GF-D8 (cell line): Measurements from ENCODE around the gene UGT1A6.
"Not testable (repeated sequence)": the region's sequence is repeated elsewhere in the genome, so short reads cannot be mapped to it uniquely, and the experiment has no call there.

Experiments used
- DNase-seq: peaks from one replicate; lab custom pipeline; 2025; lab: John Stamatoyannopoulos, UW

UGT1A6 gene

GRCh38 chr2:233692648-233693047 lies at the start of gene UGT1A6:
Gene UGT1A6, plus strand, starts transcription at chr2:233692890. Its CDS starts 115 bp downstream, at chr2:233693005.
- no peak for DNase-seq

DNA sequence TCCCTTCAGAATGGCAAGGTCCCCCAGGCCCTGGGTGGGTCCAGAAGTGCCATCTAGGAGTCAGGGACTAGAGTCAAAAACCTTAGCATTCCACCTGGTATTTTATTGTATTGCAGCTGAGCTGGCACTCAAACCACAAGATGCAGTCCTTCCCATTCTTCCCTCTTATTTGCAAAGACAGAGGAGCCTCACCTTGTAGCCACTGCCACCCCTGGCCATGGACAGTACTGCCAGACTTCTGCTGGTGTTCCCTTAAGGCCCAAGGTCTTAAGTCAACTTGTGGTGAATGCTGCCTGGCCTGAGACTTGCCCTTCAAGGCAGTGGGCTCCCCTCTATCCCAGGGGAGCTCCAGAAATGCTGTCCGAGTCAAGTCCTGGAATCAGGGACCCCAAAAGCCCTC lies 49.6 kb upstream of the UGT1A6 start:
- DNase-seq, result no peak

GRCh38 chr2:233646033-233646432 lies 46.7 kb upstream of the UGT1A6 start:
- DNase-seq, result not testable (repeated sequence)

DNA sequence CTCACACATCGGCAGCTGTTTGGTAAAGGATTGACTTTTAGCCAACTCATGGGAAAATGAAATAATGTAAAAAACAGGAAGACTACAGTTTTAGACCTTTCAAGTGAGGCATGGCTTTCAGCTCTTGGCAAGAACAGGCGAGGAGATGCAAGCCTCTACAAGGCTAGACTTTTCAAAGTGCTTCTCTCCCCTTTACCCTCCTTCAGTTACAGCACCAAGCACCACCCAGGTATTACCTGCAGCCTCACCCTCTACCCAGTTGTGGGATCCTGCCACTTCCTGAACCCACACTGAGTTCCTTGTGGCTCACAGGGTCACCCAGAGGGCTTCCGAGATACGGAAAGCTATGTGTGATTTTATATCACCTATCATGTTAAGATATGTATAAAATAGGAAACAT lies 41.7 kb upstream of the UGT1A6 start:
- no peak for DNase-seq

- no peak for DNase-seq
Measured at GRCh38 chr2:233651430-233651829, 41.3 kb upstream of the UGT1A6 start.

GRCh38 chr2:233654501-233654900 lies 38.2 kb upstream of the UGT1A6 start:
- DNase-seq, result no peak

DNA sequence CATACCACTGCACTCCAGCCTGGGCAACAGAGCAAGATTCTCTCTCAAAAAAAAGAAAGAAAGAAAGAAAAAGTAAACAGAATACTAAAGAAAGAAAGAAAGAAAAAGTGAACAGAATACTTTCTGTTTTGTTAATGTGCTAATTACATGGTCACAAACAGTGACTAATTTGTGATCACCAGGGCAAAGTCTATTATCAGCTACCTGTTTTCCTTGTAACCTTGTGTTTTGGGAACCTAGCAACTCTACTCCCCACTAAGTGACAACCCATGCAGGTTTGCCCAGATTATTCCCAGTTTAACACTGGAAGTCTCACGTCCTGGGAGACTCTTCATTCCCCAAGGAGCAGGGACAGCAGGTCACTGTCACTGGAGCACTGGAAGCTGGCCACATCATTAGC lies 37.6 kb upstream of the UGT1A6 start:
- DNase-seq, result no peak

GRCh38 chr2:233655943-233656342 lies 36.7 kb upstream of the UGT1A6 start:
- DNase-seq, result not testable (repeated sequence)

DNA sequence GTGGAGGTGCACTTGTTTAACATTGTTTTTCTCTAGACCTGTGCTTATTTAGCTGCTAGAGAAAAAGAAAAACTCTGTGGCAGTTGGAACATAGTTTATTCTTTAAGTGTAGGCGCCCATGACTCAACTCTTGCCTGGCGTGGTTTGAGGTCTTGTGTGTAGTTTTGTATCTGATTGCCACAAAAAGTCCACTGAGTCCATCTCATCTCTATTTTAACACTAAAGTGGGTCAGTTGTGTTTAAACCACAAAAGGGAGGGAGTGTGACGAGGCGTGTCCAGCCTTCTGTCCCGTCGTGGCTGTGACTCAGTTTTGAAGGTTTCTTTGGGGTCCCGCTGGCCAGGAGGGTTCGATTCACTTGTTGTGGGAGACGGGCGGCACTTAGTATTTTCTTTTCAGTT lies 36.2 kb upstream of the UGT1A6 start:
- no peak for DNase-seq

DNA sequence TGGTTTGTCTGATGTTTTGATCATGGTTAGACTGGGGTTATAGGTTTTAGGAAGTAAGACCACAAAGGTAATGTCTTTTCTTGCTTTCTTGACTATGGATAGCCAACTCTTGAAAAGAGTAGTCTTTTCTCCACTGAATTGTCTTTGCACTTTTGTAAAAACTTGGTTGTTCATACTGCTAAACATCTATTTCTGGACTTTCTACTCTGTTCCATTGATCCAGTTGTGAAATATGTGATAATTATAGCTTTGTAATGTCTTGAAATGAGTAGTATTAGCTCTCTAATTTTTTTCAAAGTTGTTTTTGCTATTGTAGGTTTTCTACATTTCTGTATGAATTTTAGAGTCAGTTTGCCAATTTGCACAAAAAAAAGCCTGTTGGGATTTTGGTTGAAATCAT lies 34.1 kb upstream of the UGT1A6 start:
- no peak for DNase-seq

DNA sequence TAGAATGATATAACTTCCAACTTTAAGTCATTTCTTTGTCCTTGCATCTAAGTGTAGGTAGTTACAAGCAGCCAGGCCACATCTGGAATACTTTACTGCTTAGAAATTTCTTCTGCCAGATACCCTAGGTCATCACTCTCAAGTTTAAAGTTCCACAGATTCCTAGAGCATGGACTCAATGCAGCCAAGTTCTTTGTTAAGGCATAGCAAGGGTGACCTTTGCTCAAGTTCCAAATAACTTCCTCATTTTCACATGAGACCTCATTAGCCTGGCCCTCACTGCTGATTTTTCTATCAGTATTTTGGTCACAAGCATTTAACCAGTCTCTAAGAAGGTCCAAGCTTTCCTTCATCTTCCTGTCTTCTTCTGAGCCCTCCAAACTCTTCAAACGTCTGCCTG lies 28.8 kb upstream of the UGT1A6 start:
- no peak for DNase-seq

DNA sequence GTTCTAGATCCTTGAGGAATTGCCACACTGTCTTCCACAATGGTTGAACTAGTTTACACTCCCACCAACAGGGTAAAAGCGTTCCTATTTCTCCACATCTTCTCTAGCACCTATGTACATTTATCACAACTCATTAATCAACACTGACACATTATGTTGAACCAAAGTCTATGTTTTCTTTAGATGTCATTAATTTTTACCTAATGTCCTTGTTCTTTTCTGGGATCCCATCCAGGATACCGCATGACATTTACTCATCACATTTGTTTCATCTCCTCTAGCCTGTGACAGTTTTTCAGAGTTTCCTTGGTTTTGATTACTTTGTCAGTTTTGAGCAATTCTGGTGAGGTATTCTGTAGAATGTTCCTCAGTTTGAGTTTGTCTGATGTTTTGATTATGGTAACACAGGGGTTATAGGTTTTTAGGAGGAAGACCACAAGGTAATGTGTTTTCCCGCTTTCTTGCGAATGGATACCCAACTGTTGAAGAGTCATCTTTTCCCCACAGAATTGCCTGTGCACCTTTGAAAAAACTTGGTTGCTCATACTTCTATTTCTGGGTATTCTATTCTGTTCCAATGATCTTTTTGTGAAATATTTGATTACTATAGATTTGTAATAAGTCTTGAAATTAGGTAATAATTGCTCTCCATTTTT lies 24.0 kb upstream of the UGT1A6 start:
- DNase-seq, result no peak

DNA sequence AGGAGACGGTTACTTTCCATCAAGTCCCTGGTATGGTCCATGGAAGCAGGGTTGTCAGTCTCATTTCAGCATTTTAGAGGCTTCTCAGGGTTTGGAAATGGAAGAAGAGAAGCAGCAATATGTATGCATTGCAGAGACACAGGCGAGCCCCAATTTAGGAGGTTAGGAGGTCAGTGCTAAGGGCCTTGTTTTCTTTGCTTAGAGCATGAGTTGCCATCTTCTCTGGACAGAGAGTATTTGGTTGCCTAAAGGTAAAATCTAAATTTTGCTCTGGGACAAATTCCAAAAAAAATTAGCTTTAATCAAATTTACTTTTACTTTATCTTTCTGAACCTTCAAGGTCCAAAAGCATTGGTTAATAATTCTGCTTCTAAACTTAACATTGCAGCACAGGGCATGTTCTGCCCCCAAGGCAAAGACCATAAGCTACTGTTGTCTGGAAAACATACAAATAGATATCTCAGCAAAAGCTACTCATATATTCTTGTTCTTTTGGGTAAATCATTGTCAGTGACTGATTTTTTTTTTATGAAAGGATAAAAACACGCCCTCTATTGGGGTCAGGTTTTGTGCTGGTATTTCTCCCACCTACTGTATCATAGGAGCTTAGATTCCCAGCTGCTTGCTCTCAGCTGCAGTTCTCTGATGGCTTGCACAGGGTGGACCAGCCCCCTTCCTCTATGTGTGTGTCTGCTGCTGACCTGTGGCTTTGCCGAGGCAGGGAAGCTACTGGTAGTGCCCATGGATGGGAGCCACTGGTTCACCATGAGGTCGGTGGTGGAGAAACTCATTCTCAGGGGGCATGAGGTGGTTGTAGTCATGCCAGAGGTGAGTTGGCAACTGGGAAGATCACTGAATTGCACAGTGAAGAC lies 21.2 kb upstream of the UGT1A6 start, which contains the start of gene UGT1A9:
Gene UGT1A9, plus strand, starts transcription at position 609 of the 872 bp plus-strand sequence. Its CDS starts 37 bp downstream, at position 646.
- DNase-seq, result no peak

DNA sequence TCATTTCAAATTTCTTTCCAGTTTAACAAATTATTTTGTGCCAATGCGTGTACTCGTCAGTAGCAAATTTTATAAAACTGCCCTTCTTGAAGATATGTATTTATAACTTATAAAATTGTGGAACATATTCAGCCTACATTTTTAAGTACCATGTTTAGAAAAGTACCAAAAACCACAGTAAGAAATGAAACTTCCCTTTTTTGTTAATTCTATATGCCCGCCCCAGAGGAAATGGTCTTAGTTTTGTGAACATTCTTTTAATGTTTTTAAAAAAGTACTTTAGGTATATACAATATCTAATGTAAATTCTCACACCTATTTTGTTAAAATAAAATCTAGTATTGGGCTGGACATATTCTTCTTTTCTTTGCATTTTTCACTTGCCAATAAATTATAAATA lies 19.8 kb upstream of the UGT1A6 start:
- no peak for DNase-seq

DNA sequence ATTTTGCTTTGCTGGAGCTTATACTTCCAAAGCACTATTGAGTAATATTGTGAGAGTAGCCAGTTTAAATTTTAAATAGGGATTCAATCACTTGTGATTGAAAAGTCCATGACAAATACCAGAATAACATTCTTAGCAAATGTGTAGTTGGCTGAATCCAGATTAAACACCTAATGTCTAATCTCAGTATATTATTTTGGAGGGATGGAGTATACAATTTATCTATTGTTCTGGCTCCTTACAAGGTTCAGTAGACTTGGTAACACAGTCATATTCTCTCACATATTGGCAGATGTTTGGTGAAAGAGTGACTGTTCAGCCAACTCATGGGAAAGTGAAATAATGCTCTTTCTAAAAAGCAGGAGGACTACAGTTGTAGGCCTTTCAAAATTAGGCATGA lies 18.8 kb upstream of the UGT1A6 start:
- DNase-seq, result no peak

DNA sequence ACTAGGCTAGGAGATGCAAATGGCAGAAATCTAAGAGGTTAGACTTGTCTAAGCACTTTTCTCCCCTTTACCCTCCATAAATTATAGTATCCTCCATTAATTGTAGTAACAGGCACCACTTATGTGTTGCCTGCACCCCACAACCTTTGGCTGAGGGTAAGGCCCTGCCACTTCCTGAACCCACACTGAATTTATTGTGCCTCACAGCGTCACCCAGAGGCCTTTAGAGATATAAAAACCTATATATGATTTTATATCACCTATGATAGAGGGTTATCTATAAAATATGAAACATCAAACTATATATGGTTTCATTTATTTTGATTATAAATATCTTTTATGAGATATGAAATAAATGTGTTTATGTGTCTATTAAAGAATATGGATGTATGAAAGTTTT lies 18.4 kb upstream of the UGT1A6 start:
- no peak for DNase-seq

DNA sequence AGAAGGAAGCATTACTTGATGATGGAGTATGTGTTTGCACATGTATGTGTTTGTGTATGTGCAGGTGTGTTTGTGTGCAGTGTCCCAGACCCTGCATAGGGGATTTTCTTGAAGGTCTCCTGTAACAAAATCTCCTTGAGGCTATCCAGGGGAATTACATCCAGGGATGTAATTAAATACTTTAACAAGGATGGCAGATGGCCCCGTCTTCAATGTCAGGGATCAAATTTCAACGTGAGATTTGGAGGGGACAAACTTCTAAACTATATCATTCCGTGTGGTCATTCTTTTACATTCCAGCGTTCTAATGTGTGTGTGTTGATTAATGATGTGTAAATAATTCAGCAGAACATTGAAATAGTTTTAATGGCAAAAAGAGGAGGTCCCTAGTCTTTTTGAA lies 17.7 kb upstream of the UGT1A6 start:
- no peak for DNase-seq

GRCh38 chr2:233676046-233676445 lies 16.6 kb upstream of the UGT1A6 start:
- DNase-seq, result no peak

DNA sequence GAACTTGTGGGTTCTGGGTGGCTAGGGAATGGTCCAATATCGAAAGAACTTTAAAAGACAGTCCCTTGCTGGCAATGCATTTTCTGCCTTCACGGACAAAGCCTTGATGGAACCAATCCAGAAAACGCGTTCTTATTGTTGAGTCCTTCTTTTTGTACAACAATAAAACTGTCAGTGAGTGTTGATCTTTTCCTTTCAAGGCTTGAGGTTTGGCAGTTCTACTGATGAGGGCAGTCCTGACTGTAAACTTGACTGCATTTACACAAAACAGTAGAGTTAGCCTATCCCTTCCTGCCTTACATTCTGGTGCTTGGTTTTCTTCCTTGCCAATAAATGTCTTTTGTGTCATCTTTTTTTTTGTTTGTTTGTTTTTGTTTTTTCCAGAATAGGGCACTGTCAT lies 13.5 kb upstream of the UGT1A6 start:
- no peak for DNase-seq

- DNase-seq, result no peak
Measured at GRCh38 chr2:233680361-233681045, 12.2 kb upstream of the UGT1A6 start.

- DNase-seq, result no peak
Measured at GRCh38 chr2:233681521-233682099, 11.1 kb upstream of the UGT1A6 start, which contains the start of gene UGT1A7. Gene UGT1A7, plus strand, starts transcription at chr2:233681901. Its CDS starts 37 bp downstream, at chr2:233681938.

- DNase-seq, result no peak
Measured at GRCh38 chr2:233684640-233685039, 8.1 kb upstream of the UGT1A6 start.
